Heart left ventricle (tissue), 16 donors: Measurements from ENCODE around the gene PRR5L. TPM values are rescaled to one million over a fixed set of nuclear protein-coding genes. Genes with fewer than 3 reads are reported as not detected.
A peak's percentile ranks its signal among the peaks of the same experiment; 100 is the strongest.

ENCODE experiments used
- ATAC-seq, 4 donors: fragments of 200-7000 bp; cut with Tn5 transposase; one replicate each; pipeline ENCODE4 v1.9.1; 2020 to 2022; ENCODE audit warnings: moderate library complexity in 4 of 4, mild to moderate bottlenecking in 3 of 4, moderate number of reproducible peaks in 1 of 4
- DNase-seq, 5 donors: peaks; one replicate each; pipeline ENCODE4 v3.0.0-alpha.2; 2020
- H3K27ac ChIP-seq, 12 donors: fragments of 200-600 bp; sonication (generic) in 4 of 12; one replicate each; pipeline versions ENCODE4 v1.5.0 to v1.8.0; 2016 to 2022; ENCODE audit warnings: mild to moderate bottlenecking in 2 of 12
- H3K27me3 ChIP-seq, 9 donors: fragments of 200-600 bp; sonication (generic) in 2 of 9; one replicate each; pipeline versions ENCODE4 v1.5.1 to v1.8.0; 2016 to 2022; ENCODE audit warnings: mild to moderate bottlenecking in 3 of 9
- H3K36me3 ChIP-seq, 9 donors: fragments of 200-600 bp; sonication (generic) in 2 of 9; one replicate each; pipeline versions ENCODE4 v1.5.0 to v1.8.0; 2018 to 2022; ENCODE audit warnings: mild to moderate bottlenecking in 2 of 9
- H3K4me1 ChIP-seq, 12 donors: fragments of 200-600 bp; sonication (generic) in 4 of 12; one replicate each; pipeline versions ENCODE4 v1.5.0 to v1.8.0; 2016 to 2022; ENCODE audit warnings: mild to moderate bottlenecking in 3 of 12
- H3K4me3 ChIP-seq, 12 donors: fragments of 200-600 bp; sonication (generic) in 4 of 12; one replicate each; pipeline versions ENCODE4 v1.5.0 to v1.8.0; 2017 to 2022; ENCODE audit warnings: mild to moderate bottlenecking in 9 of 12, moderate library complexity in 4 of 12
- H3K9me3 ChIP-seq, 12 donors: fragments of 200-600 bp; sonication (generic) in 4 of 12; one replicate each; pipeline versions ENCODE4 v1.5.0 to v1.8.0; 2016 to 2022; ENCODE audit warnings: mild to moderate bottlenecking in 1 of 12
- POLR2A ChIP-seq, 2 donors: fragments of 450-650 bp; IDR thresholded peaks; one replicate each; pipeline ENCODE4 v1.6.1; 2017; ENCODE audit warnings: antibody characterized with exemption in 2 of 2, mild to moderate bottlenecking in 2 of 2, moderate library complexity in 2 of 2
- WGBS, 4 donors: extraction: QIAGEN DNeasy Blood & Tissue Kit in 2 of 4; methylation state at CpG; one replicate each; pipeline versions ENCODE4 v1.1.5 to v1.1.7; 2013 to 2018; 5-methylcytosine and 5-hydroxymethylcytosine counted together
- intact Hi-C, 10 donors: fragments of 100-400 bp; cut with DNase I; formaldehyde crosslinking; loops; one replicate each; pipeline versions ENCODE4 v1.11.1 to v1.14.2; 2022
- polyA plus RNA-seq, 2 donors: library from polyadenylated mRNA; stranded (reverse); fragments of 200-250 nt; gene quantifications; one replicate each; pipeline ENCODE4 v1.2.3, GENCODE V29; 2013
- total RNA-seq, 9 donors: library from RNA; depleted of rRNA in 2 of 9; stranded (reverse); fragments of >200 nt in 2 of 9; fragmentation: NEBNext Ultra II Directional in 3 of 9; extraction: Animal tissue kit (Norgen Biotek cat#: 25700) in 3 of 9; gene quantifications; one replicate each; pipeline versions ENCODE4 v1.1.0 to v1.2.4, GENCODE V29; 2016 to 2023
- TF ChIP-seq, protein P1 (sequence below), 12 donors: fragments of 200-600 bp; sonication (generic) in 4 of 12; IDR thresholded peaks; one replicate each; pipeline versions ENCODE4 v1.5.0 to v1.8.0; 2018 to 2022; ENCODE audit warnings: antibody characterized with exemption in 12 of 12, mild to moderate bottlenecking in 5 of 12
- donor health status: ischemic (EF 13 %, LVEDD 7.1; RV severe dilation, severe dysfunction).
- donor health status: healthy with polysubstance abuse.
- donor health status: DM: no; HTN: yes; CAD: no.
- donor health status: DM: no; HTN: no; CAD: no.
- donor health status: ischemic (EF 25% LVEDD 6.9; RV normal size, moderate dysfunction).
- donor health status: ischemic (EF 25% LVEDD 5.7; RV mildly dilated, moderate dysfunction).
- donor health status: healthy.
- donor health status: DM: yes; HTN: yes; CAD: no.
- donor health status: ischemic (EF 35%, LVEDD 5.7; RV mildly dilated, moderate dysfunction).
- donor health status: nonischemic (EF 11% LVEDD 7.7; RV severe dilation, severe dysfunction).
- donor health status: DM: yes; HTN: yes; CAD: no.
- donor health status: PGD.
- donor health status: ischemic (EF 29% LVEDD 5.4; RV normal size, mild dysfunction).
- donor health status: nonischemic (EF 23%, LVEDD 6.1; RV moderate dilation, normal function).

Gene PRR5L
- total and polyA plus RNA-seq, 11 donors: 0.61 to 17.8 (median 3.1) TPM

GRCh38 chr11:36465449-36466163, 169.5 kb downstream of the PRR5L start:
- Histone ChIP-seq H3K27ac (no peak overlapping the region), H3K27me3 (no peaks in the 10 kb centered on the region), H3K4me3 (no peak overlapping the region), H3K9me3 (no peaks in the 10 kb centered on the region), H3K36me3 (peaks cover 0 to 16% (median 4%) of the 10 kb centered on the region in 9 donors), H3K4me1 (peaks cover 0 to 17% (median 12%) of the 10 kb centered on the region in 12 donors)
- TF ChIP-seq, protein P1, sequence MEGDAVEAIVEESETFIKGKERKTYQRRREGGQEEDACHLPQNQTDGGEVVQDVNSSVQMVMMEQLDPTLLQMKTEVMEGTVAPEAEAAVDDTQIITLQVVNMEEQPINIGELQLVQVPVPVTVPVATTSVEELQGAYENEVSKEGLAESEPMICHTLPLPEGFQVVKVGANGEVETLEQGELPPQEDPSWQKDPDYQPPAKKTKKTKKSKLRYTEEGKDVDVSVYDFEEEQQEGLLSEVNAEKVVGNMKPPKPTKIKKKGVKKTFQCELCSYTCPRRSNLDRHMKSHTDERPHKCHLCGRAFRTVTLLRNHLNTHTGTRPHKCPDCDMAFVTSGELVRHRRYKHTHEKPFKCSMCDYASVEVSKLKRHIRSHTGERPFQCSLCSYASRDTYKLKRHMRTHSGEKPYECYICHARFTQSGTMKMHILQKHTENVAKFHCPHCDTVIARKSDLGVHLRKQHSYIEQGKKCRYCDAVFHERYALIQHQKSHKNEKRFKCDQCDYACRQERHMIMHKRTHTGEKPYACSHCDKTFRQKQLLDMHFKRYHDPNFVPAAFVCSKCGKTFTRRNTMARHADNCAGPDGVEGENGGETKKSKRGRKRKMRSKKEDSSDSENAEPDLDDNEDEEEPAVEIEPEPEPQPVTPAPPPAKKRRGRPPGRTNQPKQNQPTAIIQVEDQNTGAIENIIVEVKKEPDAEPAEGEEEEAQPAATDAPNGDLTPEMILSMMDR (IDR thresholded peaks at IDR 0.05): no peak
- TF ChIP-seq POLR2A (IDR thresholded peaks at IDR 0.05): no peak
- DNase-seq (no peak), ATAC-seq (no peak)
- intact Hi-C loops: no loop called here
- WGBS, 4 donors: 95 to 100% (median 96%) methylated on average over 4 of the region's 4 CpGs

- H3K4me3 ChIP-seq: no peak overlapping the region
- H3K27ac ChIP-seq: no peak overlapping the region
- H3K4me1 ChIP-seq: peaks cover 0 to 20% (median 13%) of the 10 kb centered on the region in 12 donors
- no peaks in the 10 kb centered on the region for H3K9me3 ChIP-seq
- DNase-seq: no peak
- 90 to 100% (median 97%) methylated on average over 2 to 3 of the region's 3 CpGs for WGBS, 4 donors
- no peak for TF ChIP-seq POLR2A (IDR thresholded peaks at IDR 0.05)
- TF ChIP-seq, protein P1 (IDR thresholded peaks at IDR 0.05): no peak
- no peaks in the 10 kb centered on the region for H3K27me3 ChIP-seq
- intact Hi-C loops: no loop called here
- no peak for ATAC-seq
- H3K36me3 ChIP-seq: peaks cover 0 to 16% (median 4%) of the 10 kb centered on the region in 9 donors
These were observed 170.9 kb downstream of the PRR5L start for GRCh38 chr11:36467012-36467411.

DNA sequence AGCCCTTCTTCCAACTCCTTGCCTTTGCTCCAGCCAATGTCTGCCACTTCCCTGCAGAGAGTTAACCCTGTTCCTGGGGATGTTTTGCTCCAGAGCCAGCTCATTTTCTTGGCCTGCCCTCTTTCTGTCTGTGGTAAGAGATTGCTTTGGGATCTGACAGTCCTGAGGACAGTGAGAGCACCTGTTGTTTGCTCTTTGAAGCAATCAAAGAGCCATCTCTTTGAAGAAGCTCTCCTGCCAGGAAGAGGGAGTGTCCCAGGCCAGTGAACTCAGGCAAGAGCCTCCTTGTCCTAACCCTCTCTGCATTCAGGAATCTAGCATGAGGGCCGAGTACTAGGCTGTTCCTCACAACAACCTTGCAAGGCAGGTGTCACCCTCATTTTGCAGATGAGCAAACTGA, 171.8 kb downstream of the PRR5L start:
- Histone ChIP-seq H3K4me3 (no peak overlapping the region), H3K9me3 (no peaks in the 10 kb centered on the region), H3K27ac (no peak overlapping the region), H3K27me3 (no peaks in the 10 kb centered on the region), H3K4me1 (peaks cover 0 to 20% (median 13%) of the 10 kb centered on the region in 12 donors), H3K36me3 (peaks cover 0 to 7% (median 0%) of the 10 kb centered on the region in 9 donors)
- no peak for TF ChIP-seq POLR2A (IDR thresholded peaks at IDR 0.05)
- TF ChIP-seq, protein P1 (IDR thresholded peaks at IDR 0.05): no peak
- intact Hi-C loops: no loop called here
- no peak for DNase-seq
- WGBS, 4 donors: 82 to 100% (median 94%) methylated on average over 1 of the region's 1 CpG
- no peak for ATAC-seq

DNA sequence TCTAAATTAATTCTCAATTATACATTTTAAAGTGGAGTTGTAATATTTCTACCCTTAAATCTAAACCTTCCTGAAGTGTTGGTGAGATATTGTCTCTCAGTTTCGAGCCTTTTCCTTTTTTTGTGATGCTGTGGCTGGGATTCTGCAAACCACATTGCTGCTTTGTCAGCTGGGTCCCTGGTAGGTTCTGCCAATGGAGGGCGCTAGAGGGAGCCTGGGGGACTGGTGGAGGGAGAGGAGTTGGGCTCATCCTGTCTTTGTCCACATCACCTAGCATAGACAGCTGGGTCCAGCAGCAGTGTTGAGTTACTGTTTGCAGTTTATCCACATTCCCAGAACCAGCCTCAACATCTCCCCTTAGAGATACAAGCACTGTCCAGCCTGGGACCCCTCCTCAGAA, 173.0 kb downstream of the PRR5L start:
- ATAC-seq (no peak), DNase-seq (no peak)
- Histone ChIP-seq H3K36me3 (no peaks in the 10 kb centered on the region), H3K27me3 (no peaks in the 10 kb centered on the region), H3K4me1 (peaks cover 0 to 20% (median 13%) of the 10 kb centered on the region in 12 donors), H3K4me3 (no peak overlapping the region), H3K27ac (no peak overlapping the region), H3K9me3 (no peaks in the 10 kb centered on the region)
- intact Hi-C loops: no loop called here
- TF ChIP-seq POLR2A (IDR thresholded peaks at IDR 0.05): no peak
- TF ChIP-seq, protein P1 (IDR thresholded peaks at IDR 0.05): peak in 3 of 12 donors; percentile 4 to 22 (median 20)
- WGBS, 4 donors: 62 to 67% (median 64%) methylated on average over 2 of the region's 2 CpGs
